ENCODE data around the gene SAP30BP. TPM values are rescaled to one million over a fixed set of nuclear protein-coding genes. Genes with fewer than 3 reads are reported as not detected.

SAP30BP gene
- total RNA-seq, 1 donor from 2014 or later, result 75.8 TPM

GRCh38 chr17:75624021-75624420, 43.1 kb upstream of the SAP30BP start:
- no peak overlapping the region for H3K27ac Mint-ChIP-seq
- no peaks in the 10 kb centered on the region for H4K20me1 ChIP-seq (ENCODE audit: low read depth)
- no peak overlapping the region for H3K9ac ChIP-seq
- H3K27me3 ChIP-seq, result no peaks in the 10 kb centered on the region
- no peaks in the 10 kb centered on the region for H3K79me2 ChIP-seq (ENCODE audit: low read depth)
- no peaks in the 10 kb centered on the region for H3F3A ChIP-seq (ENCODE audit: low read depth)
- H2AFZ ChIP-seq (replicated peaks), result no peak overlapping the region
- TF ChIP-seq EZH2phosphoT487 (IDR thresholded peaks at IDR 0.05) (no peak), EZH2 (IDR thresholded peaks at IDR 0.05) (no peak), CTCF (IDR thresholded peaks at IDR 0.05) (no peak)
- peaks cover 12% of the 10 kb centered on the region for H3K27me3 Mint-ChIP-seq (ENCODE audit: insufficient read depth, low read depth)
- H3K9me3 Mint-ChIP-seq, result no peaks in the 10 kb centered on the region
- H3K9me3 ChIP-seq (ENCODE audit: low read depth), result no peaks in the 10 kb centered on the region
- H3K36me3 ChIP-seq, result no peaks in the 10 kb centered on the region
- H3K36me3 Mint-ChIP-seq, result no peaks in the 10 kb centered on the region
- peaks cover 7% of the 10 kb centered on the region for H3K4me1 Mint-ChIP-seq
- no peaks in the 10 kb centered on the region for H3K4me1 ChIP-seq
- DNase-seq (ENCODE audit: low spot score), result no peak
- H3K27ac ChIP-seq, result no peak overlapping the region
- H3K4me3 Mint-ChIP-seq, result no peak overlapping the region
- H3K4me2 ChIP-seq, result no peak overlapping the region
- H3K4me3 ChIP-seq, result no peak overlapping the region

GRCh38 chr17:75624714-75625345, 42.3 kb upstream of the SAP30BP start:
- no peaks in the 10 kb centered on the region for H3K36me3 Mint-ChIP-seq
- H3K4me3 Mint-ChIP-seq, result no peak overlapping the region
- Histone ChIP-seq H3K27me3 (no peaks in the 10 kb centered on the region), H3K36me3 (no peaks in the 10 kb centered on the region), H4K20me1 (ENCODE audit: low read depth) (no peaks in the 10 kb centered on the region), H3K27ac (no peak overlapping the region), H3K4me1 (no peaks in the 10 kb centered on the region), H3K9me3 (ENCODE audit: low read depth) (no peaks in the 10 kb centered on the region), H3K79me2 (ENCODE audit: low read depth) (no peaks in the 10 kb centered on the region), H3K4me2 (no peak overlapping the region), H3K4me3 (no peak overlapping the region), H3K9ac (no peak overlapping the region), H3F3A (ENCODE audit: low read depth) (no peaks in the 10 kb centered on the region), H2AFZ (replicated peaks) (no peak overlapping the region)
- DNase-seq (ENCODE audit: low spot score), result no peak
- H3K27me3 Mint-ChIP-seq (ENCODE audit: insufficient read depth, low read depth), result peaks cover 9% of the 10 kb centered on the region
- TF ChIP-seq CTCF (IDR thresholded peaks at IDR 0.05), result no peak
- no peak for TF ChIP-seq EZH2 (IDR thresholded peaks at IDR 0.05)
- no peak for TF ChIP-seq EZH2phosphoT487 (IDR thresholded peaks at IDR 0.05)
- H3K27ac Mint-ChIP-seq, result no peak overlapping the region
- H3K4me1 Mint-ChIP-seq, result peaks cover 7% of the 10 kb centered on the region
- H3K9me3 Mint-ChIP-seq, result no peaks in the 10 kb centered on the region

DNA sequence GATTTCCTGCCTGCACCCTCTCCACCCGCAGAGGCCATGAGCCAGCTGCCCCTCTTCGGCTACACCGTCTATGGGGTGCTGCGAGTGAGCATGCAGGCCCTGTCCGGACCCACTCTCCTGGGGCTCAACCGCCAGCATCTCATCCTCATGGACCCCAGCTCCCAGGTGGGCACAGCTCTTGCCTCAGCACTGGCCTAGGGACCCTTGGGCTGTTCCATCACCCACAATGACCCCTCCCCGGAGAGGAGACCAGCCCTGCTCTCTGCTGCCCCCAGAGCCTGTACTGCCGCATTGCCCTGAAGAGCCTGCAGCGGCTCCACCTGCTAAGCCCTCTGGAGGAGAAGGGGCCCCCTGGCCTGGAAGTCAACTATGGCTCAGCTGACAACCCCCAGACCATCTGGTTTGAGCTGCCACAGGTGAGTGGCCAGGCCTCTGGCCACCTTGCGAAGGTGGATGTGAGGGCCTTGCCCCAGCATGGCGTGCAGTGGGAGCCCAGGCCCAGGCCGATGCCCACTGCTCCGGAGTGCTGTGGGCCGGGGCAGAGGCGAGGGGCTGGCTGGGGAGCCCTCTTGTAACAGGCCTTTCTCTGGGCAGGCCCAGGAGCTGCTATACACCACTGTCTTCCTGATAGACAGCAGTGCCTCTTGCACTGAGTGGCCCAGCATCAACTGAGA, 41.2 kb upstream of the SAP30BP start:
- Mint-ChIP-seq H3K27me3 (ENCODE audit: insufficient read depth, low read depth) (peaks cover 9% of the 10 kb centered on the region), H3K36me3 (no peaks in the 10 kb centered on the region), H3K4me1 (peaks cover 7% of the 10 kb centered on the region), H3K4me3 (no peak overlapping the region), H3K27ac (no peak overlapping the region), H3K9me3 (no peaks in the 10 kb centered on the region)
- Histone ChIP-seq H2AFZ (replicated peaks) (no peak overlapping the region), H3K79me2 (ENCODE audit: low read depth) (no peaks in the 10 kb centered on the region), H3K9ac (no peak overlapping the region), H3K9me3 (ENCODE audit: low read depth) (no peaks in the 10 kb centered on the region), H3K4me1 (no peaks in the 10 kb centered on the region), H4K20me1 (ENCODE audit: low read depth) (no peaks in the 10 kb centered on the region), H3K36me3 (no peaks in the 10 kb centered on the region), H3K27ac (no peak overlapping the region), H3K4me3 (no peak overlapping the region), H3F3A (ENCODE audit: low read depth) (no peaks in the 10 kb centered on the region), H3K4me2 (no peak overlapping the region), H3K27me3 (no peaks in the 10 kb centered on the region)
- peak; percentile 78 for DNase-seq (ENCODE audit: low spot score)
- TF ChIP-seq EZH2phosphoT487 (IDR thresholded peaks at IDR 0.05) (no peak), CTCF (IDR thresholded peaks at IDR 0.05) (peak; percentile 80), EZH2 (IDR thresholded peaks at IDR 0.05) (no peak)

Data from neural progenitor cell (in vitro differentiated cells).